HG03439 (cell line): ENCODE data around the gene CAMKMT.

Source experiments
- ATAC-seq: cut with Tn5 transposase; IDR thresholded peaks from one replicate; pipeline ENCODE4 v1.9.1; 2021; ENCODE audit warnings: mild to moderate bottlenecking, moderate library complexity; ENCODE audit not compliant: unreplicated experiment

The CAMKMT gene

DNA sequence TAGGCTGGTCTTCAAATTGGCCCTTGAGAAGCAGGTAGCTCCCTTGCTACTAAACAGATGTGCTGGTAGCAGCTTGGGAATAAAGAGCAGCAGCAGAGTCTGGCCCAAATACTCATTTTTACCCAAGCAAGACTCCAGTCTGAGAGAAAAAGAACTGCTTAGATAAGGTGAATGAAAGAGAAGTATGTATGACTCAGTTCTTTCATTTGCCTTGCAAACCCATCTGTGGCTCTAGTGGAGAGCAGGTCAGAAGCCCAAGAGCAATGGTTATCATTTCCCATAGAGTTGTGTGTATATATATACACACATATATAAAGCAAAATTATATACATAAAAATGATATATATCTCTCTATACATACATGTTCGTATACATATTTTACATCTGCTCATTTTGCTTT is 80.3 kb downstream of the CAMKMT start:
- no peak for ATAC-seq

DNA sequence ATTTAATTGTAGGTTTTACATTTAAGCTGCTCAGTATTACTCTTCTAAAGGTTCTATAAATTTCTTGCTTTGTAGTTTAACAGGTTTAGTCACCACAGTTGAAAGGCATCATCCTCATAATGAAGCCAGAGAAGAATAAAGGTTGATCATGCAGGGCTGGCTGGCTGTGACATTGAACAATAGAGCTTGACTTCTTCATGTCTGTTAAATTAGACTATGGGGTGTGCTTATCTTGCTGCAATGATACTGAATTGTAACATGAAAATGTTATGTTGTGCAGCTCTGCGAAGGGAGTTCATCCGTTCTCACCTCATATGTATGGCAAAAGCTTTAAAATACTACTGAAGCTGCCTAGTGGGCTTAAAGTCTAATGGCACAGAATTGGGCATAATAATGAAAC is 81.8 kb downstream of the CAMKMT start:
- ATAC-seq, result no peak

DNA sequence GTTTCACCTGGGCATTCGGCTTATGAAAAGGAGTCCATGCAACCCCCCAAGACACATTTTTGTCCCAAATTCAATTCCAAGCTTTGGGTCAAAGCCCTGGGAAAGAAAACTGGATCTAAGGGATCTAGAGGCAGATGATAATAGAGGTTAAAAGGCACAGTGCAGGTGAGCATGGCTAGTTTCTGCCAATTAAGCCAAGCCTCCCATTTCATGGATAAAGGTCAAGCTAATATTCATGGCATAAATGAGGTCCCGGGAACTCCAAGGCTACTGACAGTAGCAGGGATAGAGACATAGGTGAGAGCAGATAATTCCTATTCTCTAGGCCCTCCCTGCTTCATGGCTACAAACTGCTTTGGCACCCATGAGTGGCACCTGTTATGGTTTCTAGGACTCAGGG is 83.1 kb downstream of the CAMKMT start:
- no peak for ATAC-seq

DNA sequence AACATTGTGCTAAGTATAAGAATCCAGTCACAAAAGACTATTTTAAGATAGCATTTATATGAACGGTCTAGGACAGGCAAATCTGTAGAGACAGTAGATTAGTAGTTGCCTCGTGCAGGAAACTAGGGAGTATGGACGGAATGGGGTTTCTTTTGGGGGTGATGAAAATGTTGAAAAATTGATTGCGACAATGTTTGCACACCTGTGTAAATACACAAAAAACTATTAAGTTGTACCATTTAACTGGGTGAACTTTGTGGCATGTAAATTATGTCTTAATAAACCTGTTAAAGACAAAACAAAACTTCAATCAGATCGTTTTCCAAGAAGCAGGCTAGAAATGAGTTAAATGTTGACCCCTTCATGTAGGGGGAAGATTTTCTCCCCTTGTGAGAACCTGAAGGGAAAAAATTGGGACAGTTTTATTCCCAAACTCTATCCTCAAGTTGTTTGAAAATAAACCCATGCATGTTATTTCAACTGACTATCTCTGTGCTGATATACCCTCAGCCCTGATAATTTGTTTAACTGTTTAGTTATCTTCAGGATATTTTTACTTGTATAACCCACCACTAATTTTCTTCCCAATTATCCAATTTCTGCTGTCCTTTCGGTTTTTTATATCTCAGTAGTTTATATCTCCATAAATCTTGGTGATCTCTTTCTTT is 87.2 kb downstream of the CAMKMT start:
- ATAC-seq, result no peak

DNA sequence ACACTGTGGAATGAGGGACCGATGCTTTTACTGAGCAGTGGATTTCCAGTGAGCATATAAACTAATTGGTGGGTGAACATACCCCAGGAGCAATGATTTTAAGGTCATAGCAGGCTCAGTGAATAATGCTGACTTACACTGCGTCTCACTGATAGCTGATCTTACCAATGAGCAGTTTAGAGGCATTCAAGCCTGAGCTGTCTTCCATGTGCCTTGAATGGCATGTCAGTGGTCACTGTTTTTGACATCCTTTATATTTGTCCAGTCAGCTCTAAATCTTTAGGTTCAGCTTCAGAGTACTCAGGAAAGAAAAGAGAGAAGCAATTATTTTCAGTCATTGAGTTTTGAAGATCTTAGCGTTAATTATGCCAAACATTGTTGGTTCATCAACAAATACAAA is 88.3 kb downstream of the CAMKMT start:
- ATAC-seq, result no peak

DNA sequence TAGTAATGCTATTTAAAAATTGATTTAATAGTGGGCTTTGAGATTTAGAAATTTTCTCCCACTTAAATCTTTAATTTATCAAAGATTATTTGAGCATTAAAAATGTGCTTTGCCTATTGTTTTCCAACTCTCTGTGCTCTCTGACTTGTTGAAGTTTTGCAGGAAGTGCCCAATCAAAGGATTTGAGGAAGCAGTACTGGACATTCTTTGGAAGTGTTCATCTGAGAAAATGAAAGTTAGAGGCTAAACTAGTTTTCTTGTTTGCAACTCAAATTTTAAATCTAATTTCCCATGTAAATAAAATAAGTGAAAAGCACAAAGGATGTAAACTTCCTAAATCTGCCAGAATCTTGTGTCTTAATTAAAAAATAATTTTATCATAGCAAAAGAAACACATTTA is 89.1 kb downstream of the CAMKMT start:
- no peak for ATAC-seq

DNA sequence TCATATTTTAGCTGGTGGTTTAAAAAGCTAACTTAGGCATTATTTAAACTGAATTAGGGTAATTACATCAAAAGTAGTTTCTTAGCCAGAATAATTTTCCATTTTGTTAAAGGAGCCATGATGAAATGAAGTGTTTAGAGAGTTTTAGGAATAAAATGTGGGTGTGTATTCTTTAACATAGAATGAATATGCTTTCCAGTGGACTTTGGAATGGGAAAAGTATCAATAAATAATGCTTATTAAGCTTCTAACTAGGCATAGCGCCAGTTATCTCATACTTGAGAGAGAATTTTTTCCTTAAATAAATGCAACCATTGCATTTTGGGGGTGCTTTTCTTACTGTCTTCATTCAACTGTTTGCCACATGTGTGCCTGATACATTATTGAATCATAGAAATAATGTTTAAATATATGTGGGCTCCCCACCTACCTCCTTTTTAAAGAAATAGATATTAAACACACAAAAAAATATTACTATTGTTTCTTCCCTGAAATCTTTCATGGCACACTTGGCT is 90.4 kb downstream of the CAMKMT start:
- no peak for ATAC-seq

DNA sequence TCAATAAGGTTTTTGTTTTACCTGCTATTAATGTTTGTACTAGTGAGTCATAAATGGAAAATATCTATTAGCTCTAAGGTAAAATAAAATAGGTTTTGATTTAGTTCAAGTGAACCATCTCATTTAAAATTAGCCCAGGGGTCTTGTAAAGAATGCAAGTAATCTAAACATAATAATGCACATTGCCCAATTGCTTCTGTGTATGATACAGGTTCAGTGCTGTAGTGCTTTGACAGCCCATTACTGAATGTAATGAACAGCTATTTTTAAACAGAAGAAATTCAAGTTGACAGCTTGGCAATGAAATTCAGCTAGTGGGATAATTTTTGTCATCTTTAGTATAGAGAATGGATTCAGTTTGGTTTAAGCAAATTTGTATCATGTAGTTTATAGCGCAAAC is 91.5 kb downstream of the CAMKMT start:
- no peak for ATAC-seq

DNA sequence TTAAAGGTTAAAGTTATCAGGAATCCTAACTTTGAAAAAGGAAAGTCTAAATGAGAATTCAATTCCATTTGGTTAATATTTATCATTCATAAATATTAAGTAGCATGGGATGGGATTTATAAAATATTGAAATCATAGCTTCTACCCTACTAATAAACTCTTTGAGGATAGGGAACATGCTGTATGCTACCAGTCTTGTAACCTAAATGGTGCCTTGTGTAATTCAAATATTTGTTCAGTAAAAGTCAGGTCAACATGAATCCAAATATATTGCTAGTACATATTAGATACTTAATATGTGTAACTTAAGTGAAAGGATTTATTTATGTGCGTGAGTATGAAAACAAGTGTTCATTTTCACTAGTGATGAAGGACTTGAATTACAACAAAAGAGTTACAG is 94.1 kb downstream of the CAMKMT start:
- ATAC-seq, result no peak

DNA sequence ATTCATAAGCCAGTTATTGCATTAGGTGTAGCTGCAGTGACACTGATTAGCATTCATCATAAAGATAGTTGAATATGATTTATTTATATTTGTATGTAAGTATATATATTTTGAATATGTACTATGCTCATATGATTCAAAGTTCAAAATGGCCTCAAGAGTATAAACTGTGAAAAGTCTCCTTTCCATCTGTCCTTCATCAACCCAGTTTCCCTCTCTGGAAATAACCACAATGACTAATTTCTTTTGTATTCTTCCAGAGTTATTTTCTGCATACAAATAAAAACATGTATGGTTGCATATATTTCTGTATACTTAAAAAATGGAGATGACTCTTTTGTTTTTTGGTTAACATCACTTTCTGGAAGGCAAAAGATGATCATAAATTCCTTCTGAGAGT is 95.2 kb downstream of the CAMKMT start:
- ATAC-seq, result no peak

DNA sequence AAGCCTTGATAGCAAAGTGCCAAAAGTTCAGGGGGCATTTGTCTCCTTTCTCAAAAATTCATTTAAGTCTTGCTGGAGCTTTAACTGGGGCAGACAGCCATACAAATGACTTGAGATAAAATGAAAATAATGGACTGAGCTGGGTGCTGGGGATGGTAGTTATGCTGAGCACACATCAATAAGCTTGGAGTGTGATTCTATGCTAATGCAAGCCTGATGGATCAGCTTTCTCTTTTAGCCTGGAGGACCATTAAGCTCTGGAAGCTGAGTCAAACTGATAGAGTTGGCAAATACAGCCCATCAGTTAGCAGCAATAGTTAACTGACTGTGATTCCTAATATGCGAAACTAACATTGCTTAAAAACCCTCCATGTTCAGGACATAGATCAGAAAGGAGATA is 98.0 kb downstream of the CAMKMT start:
- no peak for ATAC-seq

DNA sequence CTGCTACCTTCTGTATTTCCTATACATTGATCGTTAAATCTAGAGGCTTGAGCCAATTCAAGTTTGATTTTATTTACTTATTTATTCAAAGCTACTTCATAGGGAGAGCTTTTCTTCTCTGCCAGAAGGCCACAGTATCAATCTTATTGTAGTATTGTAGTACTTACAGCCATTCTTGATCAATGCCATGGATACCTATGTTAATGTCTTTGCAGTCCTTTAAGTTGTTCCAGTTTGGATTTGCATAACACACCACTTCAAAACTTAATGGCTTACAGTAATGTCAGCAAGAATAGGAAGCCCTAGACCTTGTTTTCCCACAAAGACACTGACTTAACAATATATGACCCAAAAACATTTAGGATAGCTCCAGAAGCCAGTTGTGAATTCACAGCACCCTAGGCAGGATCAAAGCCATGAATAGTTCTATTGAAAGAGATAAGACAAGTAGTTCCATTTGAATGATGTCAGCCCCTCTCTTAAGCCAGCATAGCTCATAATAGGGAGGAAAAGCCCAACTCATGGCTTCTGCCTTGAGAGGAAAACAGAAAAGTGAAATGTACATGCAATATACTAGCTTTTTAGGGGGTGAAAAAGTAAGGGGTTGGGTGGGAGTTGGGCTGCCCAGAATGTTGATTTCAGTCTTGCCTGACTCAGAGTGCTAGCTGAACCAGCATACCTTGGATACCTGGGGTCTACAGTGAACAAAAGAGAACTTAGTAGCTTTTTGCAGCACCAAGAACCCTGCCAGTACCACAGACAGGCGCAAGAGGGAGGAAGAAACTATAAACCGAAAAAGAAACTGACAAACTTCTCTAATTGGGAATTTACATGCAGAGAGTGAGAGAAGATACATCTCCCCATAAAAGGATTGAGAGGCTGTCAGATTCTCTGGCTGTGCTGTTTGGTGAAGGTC is 101.4 kb downstream of the CAMKMT start:
- no peak for ATAC-seq

DNA sequence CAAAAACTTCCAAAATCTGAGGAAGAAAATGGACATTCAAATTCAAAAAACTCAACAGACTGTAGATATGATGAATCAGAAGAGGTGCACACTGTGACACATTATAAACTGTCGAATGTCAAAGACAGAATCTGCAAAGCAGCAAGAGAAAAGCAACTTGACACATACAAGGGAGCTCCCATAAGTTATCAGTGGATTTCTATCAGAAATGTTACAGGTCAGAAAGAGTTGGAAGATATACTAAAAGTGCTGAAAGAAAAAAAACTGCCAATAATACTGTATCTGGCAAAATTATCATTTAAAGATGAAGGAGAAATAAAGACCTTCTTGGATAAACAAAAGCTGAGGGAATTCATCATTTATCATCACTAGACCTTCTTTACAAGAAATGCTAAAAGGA is 102.7 kb downstream of the CAMKMT start:
- ATAC-seq, result no peak

DNA sequence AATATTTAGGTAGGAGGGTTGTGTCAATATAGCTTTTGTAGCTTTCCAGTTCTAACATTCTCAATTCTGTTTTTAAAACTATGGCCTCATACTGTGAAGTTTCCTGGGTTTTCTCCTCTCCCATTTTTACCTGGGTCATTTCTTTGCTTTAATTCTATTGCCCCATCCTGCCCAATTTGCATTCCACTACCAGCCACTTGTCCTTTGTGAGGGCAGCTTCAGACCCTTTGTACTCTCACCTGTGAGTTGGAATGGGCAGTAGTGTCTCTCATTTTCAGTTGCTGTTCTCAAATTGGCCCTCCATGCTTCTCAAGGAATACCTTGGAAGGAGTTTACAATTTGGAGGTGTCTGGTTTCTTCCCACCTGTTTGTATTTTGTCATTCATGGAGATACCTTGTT is 108.4 kb downstream of the CAMKMT start:
- ATAC-seq, result no peak

DNA sequence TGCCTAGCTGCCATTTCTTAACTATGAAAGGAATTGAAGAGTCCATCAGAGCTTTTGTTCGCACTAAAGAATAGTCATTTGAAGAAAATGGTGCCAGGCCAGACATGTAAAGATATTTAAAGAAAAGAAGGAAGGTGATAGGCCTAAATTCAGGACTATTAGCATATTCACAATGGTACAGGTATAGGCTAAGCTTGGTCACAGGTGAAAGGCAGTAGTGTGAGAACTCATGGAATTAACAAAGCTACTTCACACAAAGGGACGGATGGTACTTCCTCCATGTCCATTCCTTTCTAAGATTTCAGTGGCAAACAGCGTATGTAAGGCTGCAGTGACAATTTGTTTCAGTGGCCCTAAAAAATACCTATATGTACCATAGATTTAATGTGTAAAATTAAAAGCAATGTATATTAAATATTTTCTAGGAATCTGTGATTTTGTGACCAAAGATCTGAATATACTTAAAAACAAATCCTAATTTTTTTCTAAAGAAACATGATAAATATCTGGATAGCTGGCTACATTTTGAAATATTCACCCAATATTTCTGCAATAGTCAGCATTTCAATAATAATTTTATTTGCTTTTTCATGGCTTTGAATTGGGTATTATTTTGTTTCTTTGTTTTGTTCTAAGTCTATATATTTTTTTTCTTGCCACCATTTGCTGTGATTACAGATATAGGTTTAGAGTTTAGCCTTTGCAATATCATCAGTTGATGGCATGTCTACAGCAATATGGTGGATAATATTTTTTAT is 116.1 kb downstream of the CAMKMT start:
- no peak for ATAC-seq

DNA sequence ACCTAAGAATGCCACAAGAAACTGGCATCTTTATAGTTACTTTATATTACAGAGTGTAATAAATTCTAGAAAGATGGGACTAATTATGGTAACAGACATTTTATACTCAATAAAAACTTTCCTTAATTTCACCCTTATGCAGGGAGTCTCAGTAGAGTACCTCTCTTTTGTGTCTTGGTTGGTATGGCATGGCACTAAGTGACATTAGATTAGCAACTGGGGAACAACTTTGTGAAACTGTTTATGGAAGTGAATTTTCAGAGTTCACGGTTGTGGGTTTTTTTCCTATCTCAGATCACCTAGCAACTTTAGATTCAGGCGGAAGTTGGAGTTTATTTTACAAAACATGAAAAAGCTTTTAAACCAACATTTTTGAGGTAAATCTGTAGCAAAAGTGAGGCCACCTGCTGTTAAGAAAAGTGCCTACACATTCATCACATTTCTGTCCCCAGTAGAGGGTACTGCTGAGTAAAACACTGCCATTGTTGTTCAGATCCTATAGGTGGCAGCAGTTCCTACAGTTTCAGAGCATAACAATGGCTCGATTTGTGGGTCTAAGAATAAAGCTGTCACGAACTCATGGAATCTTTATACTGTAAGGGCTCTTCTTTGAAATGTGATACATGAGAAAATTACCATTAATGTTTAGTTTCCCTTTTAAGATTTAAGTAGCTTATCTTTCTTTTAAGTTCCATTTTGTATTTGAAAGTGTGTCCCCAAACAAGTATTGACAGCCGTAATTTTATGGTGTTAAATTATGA is 117.6 kb downstream of the CAMKMT start:
- ATAC-seq, result peak; percentile 88

DNA sequence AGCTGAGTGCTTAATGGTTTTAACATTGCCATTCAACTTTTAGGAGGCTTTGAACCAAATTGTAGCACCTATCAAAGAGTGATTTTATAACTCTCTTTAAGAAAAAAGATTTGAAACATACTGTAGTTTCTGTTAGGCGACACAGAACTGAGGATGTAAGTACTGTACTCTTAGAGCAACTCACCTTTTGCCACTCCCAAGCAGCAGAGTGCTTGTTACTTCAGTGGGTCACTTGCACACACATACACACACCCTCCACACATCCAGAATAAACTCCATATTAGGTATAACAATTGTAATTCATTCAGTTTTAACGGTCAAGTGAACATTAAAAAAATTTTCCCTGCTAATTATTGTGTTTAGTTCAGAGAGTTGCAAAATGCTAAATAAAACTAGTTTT is 118.3 kb downstream of the CAMKMT start:
- ATAC-seq, result no peak

DNA sequence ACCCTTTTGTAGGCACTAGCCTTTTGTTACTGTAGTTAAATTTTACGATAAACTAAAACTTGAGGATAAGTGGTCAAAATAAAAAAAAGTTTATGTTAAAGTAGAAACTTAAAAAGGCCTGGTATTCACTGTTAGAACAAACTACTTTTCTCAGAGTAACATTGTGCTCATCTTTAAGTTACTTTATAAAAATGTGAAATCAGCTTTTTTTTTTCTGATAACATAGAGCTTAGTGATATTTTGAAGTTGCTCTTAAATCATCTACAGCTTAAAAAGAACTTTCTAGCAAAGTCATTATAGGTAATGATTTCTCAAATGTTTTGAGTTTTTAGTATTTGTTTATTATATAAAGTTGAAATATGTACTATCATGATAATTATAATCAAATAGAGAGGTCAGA is 125.3 kb downstream of the CAMKMT start:
- no peak for ATAC-seq

DNA sequence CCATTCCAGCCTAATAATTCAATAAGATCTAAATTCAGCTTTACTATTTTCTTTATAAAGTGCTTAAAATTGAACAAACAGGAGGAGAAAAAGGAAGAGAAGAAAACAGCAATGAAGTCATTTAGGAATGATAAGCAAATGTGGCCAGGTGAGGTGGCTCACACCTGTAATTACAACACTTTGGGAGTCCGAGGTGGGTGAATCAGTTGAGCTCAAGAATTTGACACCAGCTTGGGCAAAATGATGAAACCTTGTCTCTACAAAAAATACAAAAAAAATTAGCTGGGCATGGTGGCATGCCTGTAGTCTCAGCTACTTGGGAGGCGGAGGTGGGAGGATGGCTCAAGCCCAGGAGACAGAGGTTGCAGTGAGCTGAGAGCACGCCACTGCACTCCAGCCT is 129.0 kb downstream of the CAMKMT start:
- ATAC-seq, result no peak

DNA sequence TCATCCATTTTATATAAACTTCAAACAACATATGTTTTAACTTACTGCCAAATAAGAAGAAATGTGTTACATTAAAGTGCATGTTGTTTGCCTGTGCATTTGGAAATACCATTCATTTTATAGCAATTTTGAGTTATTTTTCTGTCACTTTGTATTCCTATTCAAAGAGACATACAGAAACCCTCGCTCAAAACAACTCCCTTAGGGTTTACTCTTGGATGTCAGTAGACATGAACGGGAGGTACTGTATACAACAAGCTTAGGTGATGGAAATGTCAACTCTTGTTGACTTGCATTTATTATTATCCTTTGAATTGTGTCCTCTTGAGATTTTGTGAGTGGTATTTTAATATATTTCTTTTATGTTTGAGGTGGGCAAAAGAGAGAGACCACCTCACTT is 132.3 kb downstream of the CAMKMT start:
- no peak for ATAC-seq

DNA sequence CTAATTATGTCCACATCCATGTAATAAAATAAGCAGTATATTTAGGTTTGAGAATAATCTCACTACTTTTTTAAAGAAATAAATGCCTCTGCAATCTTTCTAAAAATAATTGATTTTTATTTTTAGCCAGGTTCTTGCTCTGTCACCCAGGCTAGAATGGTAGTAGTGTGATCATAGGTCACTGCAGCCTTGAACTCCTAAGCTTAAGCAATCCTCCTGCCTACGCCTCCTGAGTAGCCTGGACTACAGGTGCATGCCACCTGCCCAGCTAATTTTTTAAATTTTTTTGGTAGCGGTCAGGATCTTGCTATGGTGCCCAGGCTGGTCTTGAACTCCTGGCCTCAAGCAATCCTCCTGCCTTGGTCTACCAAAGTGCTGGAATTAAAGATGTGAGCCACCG is 133.3 kb downstream of the CAMKMT start:
- ATAC-seq, result no peak
